ENCODE results near the gene LRIG1.

LRIG1 gene

GRCh38 chr3:66413151-66413751 is 87.6 kb downstream of the LRIG1 start:
- peak; percentile 3 for DNase-seq

GRCh38 chr3:66411961-66412887 is 88.6 kb downstream of the LRIG1 start:
- DNase-seq, result no peak

DNA sequence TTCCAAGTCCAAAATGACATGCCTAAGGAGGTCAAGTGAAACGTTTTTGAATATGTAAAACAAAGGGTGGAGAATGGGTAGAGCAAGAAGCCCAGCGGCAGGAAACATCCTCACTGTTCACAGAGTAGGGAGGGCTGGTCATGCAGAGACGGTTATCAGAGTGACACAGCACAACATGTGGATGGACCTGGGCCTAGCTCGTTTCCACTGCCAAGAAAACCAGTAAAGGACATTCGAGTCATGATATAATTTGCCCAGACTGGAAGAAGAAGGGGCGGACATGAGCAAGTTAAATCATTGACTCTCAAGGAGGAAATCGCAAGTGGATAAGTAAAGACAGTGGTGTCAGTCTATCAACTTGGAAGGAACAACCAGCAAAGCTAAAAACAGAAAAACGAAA is 89.3 kb downstream of the LRIG1 start:
- no peak for DNase-seq

GRCh38 chr3:66410976-66411375 is 89.8 kb downstream of the LRIG1 start:
- no peak for DNase-seq

DNA sequence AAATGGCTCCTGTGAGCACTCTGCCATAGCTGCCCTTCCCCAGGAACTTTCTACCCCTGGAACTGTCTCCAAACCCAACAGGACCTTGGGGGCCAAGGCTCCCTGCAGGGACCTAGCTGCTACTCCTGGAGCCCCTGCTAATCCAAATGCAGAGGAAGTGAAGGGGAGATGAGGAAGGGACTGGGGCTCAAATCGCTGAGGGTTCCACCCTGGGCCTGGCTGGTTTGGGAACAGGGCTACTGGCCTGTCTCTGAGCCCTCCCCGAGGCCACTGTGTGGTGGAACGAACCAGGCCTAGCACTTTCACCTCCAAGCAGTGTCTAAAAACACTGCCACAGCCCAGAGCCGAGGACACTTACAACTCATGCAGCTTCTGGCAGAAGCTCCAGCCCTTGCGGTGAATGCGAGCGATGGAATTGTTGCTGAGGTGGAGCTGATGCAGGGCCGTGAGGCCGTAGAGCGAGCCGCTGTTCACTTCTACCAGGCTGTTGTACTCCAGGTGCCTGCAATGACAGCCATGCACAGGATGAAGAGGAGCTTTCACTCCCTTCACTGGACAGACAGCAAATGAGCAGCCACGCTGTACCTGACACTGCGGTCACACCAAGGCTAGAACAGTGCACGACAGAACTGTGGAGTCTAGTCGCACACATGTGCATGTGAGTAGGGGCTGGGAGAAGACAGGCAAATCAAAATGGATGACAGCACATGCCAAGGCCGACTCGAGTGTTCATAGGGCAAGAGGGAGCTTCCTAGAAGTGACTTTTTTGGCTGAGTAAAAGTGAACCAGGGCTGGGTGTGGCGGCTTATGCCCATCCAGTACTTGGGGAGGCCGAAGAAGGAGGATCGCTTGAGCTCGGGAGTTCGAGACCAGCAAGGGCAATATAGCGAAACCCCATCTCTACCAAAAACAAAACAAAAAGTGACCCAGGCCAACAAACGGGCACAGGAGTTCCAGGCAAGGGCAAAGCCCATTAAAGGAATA is 90.8 kb downstream of the LRIG1 start:
- no peak for DNase-seq

DNA sequence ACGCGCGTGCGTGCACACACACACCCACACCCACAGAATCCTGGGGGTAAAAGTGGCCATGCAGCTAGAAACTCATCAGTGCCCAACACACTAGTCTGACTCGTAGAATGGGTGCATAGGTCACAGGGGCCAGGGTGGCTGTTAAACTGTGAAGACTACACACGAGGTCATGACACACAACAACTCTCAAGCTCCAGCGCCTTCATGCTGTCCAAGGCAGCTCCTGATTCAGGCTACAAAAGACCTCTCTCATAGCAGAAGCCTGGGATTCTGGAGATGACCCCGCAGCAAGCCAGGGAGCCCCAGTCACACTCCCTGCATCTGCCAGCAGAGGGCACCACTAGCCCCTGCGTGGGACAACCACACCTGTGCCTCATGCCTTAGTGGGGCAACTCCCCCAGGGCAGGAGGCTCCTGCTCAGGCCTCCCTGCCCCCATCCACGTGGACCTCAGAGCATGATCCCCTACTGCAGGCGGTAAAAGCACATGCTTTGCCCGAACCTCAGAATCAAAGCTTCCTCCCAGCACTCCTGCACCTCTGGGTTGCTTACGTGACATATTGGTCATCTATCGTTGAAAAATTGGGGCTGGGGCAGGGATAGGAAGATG is 93.1 kb downstream of the LRIG1 start:
- DNase-seq, result no peak

- no peak for DNase-seq
These were observed 93.8 kb downstream of the LRIG1 start for GRCh38 chr3:66406831-66407610.

DNA sequence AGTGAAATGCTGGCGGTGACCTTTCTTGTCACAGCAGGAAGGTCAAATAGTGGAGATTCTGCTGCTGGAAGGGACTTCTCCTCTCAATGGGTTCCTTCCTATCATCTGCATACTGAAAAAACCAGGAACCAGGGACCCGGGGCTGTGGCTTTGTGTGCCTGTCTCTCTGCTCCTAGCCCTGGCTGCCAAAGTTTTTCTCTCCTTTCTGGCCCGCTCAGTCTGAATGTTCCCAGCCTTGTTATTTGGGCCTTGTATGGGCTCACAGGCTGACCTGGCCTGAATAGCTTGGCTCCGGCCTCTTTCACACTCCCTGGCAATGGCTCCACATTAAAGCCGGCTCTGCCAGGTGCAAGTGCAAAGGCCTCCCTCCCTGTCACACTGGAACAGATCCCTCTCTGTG is 94.7 kb downstream of the LRIG1 start:
- no peak for DNase-seq

DNA sequence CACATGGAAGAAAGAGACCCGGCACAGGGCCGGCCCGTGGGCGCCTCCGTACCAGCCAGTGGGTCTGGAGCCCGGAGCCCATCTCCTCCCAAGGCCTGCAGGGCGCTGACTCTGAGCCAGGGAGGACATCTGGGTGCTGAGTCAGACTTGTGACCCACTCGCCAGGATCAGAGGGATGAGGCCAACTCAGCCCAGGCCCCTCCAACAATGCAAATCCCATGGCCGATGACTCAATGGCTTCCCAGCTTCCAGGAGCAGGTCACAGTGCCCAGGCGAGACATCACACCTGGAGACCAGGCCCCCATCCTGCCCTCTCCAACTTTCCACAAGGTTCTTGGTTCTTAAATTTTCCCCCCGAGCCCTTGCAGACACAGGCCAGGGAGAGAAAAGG is 95.1 kb downstream of the LRIG1 start:
- DNase-seq, result no peak

DNA sequence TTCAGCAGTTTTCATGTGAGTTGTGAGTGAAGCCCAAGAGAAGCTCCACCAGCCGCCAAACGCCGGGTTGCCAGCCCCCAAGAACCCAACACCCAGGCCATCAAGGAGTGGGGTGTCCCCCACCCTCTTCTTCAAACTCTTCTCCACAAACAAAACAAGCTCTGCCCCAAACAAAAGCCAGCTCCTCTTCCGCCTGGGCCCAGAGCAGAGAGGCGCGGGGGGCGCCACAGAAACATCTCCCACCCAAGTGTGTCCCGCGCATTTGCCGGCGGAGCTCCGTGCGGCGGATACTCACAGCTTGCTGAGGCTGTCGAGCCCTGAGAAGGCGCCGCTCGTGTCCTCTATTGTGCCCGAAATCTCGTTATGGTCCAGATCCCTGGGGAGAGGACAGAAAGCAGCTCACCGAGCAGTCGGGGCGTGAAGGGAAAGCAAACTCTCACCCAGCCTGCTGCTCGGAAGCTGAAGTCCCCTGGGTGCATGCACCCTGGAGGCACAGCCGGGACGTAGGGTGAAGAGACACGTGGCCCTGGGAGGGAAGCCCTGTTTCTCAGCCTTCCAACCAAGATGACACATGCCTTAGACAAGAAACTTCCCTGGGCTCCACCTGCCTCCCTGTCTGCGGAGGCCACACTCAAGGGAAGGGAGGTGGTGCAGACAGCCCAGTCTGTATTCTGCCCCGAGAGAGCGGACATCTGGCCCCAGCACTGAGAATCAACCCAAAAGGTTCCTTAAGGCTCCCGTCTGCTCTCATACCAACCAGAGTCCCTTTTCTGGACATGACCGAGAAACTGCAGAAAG is 95.7 kb downstream of the LRIG1 start:
- DNase-seq, result no peak

- no peak for DNase-seq
These were observed 96.6 kb downstream of the LRIG1 start for GRCh38 chr3:66404197-66404596.

- no peak for DNase-seq
These were observed 97.4 kb downstream of the LRIG1 start for GRCh38 chr3:66403323-66403990.

GRCh38 chr3:66402596-66403290 is 98.1 kb downstream of the LRIG1 start:
- no peak for DNase-seq

DNA sequence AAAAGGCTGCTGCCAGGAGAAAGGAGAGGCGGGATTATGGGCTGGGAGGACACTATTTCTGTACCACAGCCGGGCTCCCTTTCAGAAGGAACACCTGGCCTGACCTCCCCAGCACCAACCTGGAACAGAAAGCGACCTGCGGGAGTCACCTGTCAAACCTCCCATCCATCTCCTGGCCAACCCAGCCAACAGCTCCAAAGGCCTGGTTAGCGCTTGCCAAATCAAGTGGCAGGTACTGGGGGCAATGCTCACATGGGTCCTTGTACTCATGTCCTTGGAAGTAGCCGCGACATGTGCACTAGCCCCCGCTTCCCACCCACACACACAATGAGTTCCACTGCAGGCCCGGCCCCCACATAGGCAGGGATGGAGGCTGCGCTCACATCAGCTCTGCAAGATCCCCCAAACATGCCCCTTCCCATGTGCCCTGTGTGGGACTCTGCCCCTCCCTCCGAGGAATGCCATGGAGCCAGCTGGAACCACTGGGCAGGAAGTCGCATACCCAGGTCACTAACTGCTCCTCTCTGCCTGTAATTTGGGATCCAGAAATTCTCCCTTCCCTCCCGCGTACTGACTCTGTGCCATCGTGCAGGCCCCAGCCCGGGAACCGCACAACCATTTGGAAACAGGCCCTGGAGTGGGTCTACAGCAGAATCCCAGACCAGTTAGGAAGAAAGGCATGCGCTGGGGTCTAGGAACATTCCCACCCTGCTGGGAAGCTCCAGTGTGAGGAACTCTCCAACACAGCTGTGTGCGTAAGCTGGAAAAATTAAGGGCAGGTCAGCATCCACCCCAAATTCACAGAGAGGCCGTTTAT is 98.9 kb downstream of the LRIG1 start:
- no peak for DNase-seq

- DNase-seq, result no peak
These were observed 99.7 kb downstream of the LRIG1 start for GRCh38 chr3:66401157-66401550.

- DNase-seq, result no peak
These were observed 100.2 kb downstream of the LRIG1 start for GRCh38 chr3:66400411-66401156.

- DNase-seq, result no peak
These were observed 101.1 kb downstream of the LRIG1 start for GRCh38 chr3:66399529-66400232.

Data from MV-4-11 (cell line).